Lung (tissue), 12 donors: Measurements from ENCODE around the gene APLN. TPM values are rescaled to one million over a fixed set of nuclear protein-coding genes. Genes with fewer than 3 reads are reported as not detected.

Experiments
- ATAC-seq: fragments of 200-7000 bp; cut with Tn5 transposase; one replicate; pipeline ENCODE4 v1.9.1; 2020; ENCODE audit warnings: moderate number of reproducible peaks; ENCODE audit not compliant: insufficient read depth, low FRiP score
- DNase-seq, 3 donors: peaks; one replicate each; pipeline ENCODE4 v3.0.0-alpha.2; 2013 to 2017
- H3K27ac ChIP-seq, 2 donors: one replicate each; pipeline ENCODE4 v1.5.1; 2013; ENCODE audit warnings: mild to moderate bottlenecking in 2 of 2, moderate library complexity in 2 of 2, control low read depth in 1 of 2, inconsistent platforms in 1 of 2, low read depth in 1 of 2, low read length in 1 of 2
- H3K27me3 ChIP-seq, 3 donors: one replicate each; pipeline ENCODE4 v1.5.1; 2013; ENCODE audit warnings: low read length in 2 of 3; ENCODE audit not compliant: control insufficient read depth in 3 of 3, insufficient read depth in 3 of 3
- H3K36me3 ChIP-seq, 4 donors: one replicate each; pipeline ENCODE4 v1.5.1; 2013; ENCODE audit warnings: low read length in 4 of 4, mild to moderate bottlenecking in 1 of 4, moderate library complexity in 1 of 4; ENCODE audit not compliant: control insufficient read depth in 4 of 4, insufficient read depth in 4 of 4
- H3K4me1 ChIP-seq, 5 donors: one replicate each; pipeline ENCODE4 v1.5.1; 2013; ENCODE audit warnings: low read length in 5 of 5, mild to moderate bottlenecking in 2 of 5, moderate library complexity in 1 of 5; ENCODE audit not compliant: control insufficient read depth in 5 of 5, insufficient read depth in 5 of 5
- H3K4me3 ChIP-seq: one replicate; pipeline ENCODE4 v1.5.1; 2013; ENCODE audit warnings: mild to moderate bottlenecking, control low read depth, moderate library complexity
- H3K9ac ChIP-seq, 2 donors: one replicate each; pipeline ENCODE4 v1.5.1; 2013; ENCODE audit warnings: low read length in 2 of 2, control low read depth in 1 of 2; ENCODE audit not compliant: insufficient read depth in 1 of 2
- H3K9me3 ChIP-seq, 4 donors: one replicate each; pipeline ENCODE4 v1.5.1; 2013; ENCODE audit warnings: low read length in 3 of 4, mild to moderate bottlenecking in 1 of 4, moderate library complexity in 1 of 4; ENCODE audit not compliant: control insufficient read depth in 4 of 4, insufficient read depth in 3 of 4
- CTCF ChIP-seq: IDR thresholded peaks from 2 replicates; pipeline ENCODE4 v1.5.1; 2012; ENCODE audit warnings: mild to moderate bottlenecking; ENCODE audit errors: control extremely low read depth, extremely low read depth
- WGBS, 2 donors: extraction: QIAGEN DNeasy Blood & Tissue Kit; methylation state at CpG; one replicate each; pipeline ENCODE4 v1.1.7; 2013; 5-methylcytosine and 5-hydroxymethylcytosine counted together
- polyA plus RNA-seq, 2 donors: library from polyadenylated mRNA; stranded (reverse); fragments of 200-250 nt; gene quantifications; one replicate each; pipeline ENCODE4 v1.2.1, GENCODE V29; 2013
- total RNA-seq, 2 donors: library from RNA; depleted of rRNA in 1 of 2; stranded (reverse); fragments of >200 nt in 1 of 2; gene quantifications; one replicate each; pipeline ENCODE4 v1.2.1, GENCODE V29; 2014 to 2021
- donor health status: control.
- donor health status: control.
- donor health status: Bipolar disorder and iron deficiency.
- donor health status: healthy.
- donor health status: DM: yes; HTN: yes; CAD: no.

The APLN gene
- total and polyA plus RNA-seq, 4 donors: 1.8 to 10.4 (median 5.7) TPM

DNA sequence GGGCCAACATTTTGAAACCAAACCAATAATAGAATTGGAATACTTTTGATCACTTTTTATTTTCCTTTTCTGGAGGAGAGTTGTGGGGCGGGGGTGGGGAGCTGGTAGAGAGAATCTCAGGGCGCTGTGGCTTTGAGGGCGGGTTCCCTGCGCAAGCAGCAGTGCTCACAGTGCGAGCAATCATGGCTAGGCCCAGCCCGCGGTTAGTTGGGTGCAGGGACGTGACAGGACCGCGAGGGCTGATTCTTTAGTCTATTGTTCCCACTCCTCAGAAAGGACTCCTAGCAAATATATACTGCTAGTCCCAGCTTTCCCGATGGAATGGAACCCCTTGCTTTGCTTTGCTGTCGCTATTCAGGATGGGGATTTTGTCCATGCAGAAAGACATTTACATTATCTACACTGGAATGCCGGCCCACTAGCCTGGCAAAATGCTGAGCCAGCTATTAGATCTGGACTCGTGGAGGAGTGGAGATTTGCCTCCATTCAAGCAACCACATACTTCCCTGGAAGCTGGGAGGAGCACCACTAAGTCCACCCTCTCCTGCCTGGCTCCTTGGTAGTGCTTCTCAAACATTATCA lies 23.9 kb upstream of the APLN start:
- DNase-seq (peak; percentile 15 to 29 (median 17)), ATAC-seq (peak; percentile 16)
- H3K27me3 ChIP-seq: peaks cover 0 to 7% (median 0%) of the 10 kb centered on the region in 3 donors
- 16 to 42% methylated on average over 14 of the region's 14 CpGs for WGBS, 2 donors
- peak overlapping the region; percentile 15 for H3K4me3 ChIP-seq
- peak overlapping the region; percentile 48 to 86 for H3K27ac ChIP-seq
- H3K9ac ChIP-seq: peak overlapping the region in 1 of 2 donors; percentile 25
- no peaks in the 10 kb centered on the region for H3K9me3 ChIP-seq
- H3K4me1 ChIP-seq: peaks cover 0 to 8% (median 0%) of the 10 kb centered on the region in 5 donors
- H3K36me3 ChIP-seq: no peaks in the 10 kb centered on the region
- TF ChIP-seq CTCF: no peak

DNA sequence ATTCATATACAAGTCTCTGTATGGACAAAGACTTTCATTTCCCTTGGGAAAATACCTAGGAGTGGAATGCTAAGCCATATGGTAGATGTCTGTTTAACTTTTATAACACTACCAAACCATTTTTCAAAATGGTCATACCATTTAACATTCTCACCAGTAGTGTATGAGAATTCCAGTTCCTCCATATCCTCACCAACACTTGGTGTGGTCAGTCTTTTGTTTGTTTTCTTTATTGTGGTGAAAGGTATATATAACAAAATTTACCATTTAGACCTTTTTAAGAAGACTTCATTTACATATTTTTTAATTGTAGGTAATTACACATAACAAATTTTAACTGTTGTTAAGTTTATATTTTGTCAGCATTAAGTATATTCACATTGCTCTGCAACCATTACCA lies 12.7 kb upstream of the APLN start:
- ATAC-seq: no peak
- Histone ChIP-seq H3K36me3 (no peaks in the 10 kb centered on the region), H3K4me3 (no peak overlapping the region), H3K4me1 (no peaks in the 10 kb centered on the region), H3K9me3 (peaks cover 0 to 4% (median 0%) of the 10 kb centered on the region in 4 donors), H3K27me3 (peaks cover 0 to 5% (median 0%) of the 10 kb centered on the region in 3 donors), H3K27ac (no peak overlapping the region), H3K9ac (no peak overlapping the region)
- no peak for TF ChIP-seq CTCF
- no peak for DNase-seq

GRCh38 chrX:129665916-129666644 lies 11.3 kb upstream of the APLN start:
- Histone ChIP-seq H3K9ac (no peak overlapping the region), H3K27me3 (peaks cover 0 to 5% (median 3%) of the 10 kb centered on the region in 3 donors), H3K4me3 (no peak overlapping the region), H3K27ac (peak overlapping the region in 1 of 2 donors; percentile 29), H3K9me3 (no peaks in the 10 kb centered on the region), H3K4me1 (no peaks in the 10 kb centered on the region), H3K36me3 (no peaks in the 10 kb centered on the region)
- TF ChIP-seq CTCF: no peak
- DNase-seq: no peak
- ATAC-seq: no peak
- WGBS, 2 donors: 48 to 62% methylated on average over 6 to 7 of the region's 7 CpGs
